ENCODE data around the gene RIMKLA.
A peak's percentile ranks its signal among the peaks of the same experiment; 100 is the strongest.

RIMKLA gene

DNA sequence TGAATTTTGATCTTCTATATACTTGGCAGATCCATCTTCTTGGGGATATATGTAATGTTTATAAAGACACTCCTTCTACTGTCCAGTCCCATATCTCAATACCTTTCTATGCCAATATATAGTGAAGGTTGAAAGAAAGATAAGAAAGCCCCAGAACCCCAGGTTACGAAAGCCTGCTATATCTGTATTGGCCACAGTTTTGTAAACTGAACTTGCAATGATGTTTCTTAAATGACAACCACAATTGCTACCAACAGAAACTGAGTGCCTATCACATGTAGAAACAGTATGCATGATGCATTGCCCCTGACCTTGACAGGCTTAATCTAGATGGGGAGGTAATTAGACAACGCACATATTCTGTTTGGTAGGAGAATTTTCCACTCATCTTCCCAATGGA lies 7.8 kb upstream of the RIMKLA start:
- TF ChIP-seq, protein P1, sequence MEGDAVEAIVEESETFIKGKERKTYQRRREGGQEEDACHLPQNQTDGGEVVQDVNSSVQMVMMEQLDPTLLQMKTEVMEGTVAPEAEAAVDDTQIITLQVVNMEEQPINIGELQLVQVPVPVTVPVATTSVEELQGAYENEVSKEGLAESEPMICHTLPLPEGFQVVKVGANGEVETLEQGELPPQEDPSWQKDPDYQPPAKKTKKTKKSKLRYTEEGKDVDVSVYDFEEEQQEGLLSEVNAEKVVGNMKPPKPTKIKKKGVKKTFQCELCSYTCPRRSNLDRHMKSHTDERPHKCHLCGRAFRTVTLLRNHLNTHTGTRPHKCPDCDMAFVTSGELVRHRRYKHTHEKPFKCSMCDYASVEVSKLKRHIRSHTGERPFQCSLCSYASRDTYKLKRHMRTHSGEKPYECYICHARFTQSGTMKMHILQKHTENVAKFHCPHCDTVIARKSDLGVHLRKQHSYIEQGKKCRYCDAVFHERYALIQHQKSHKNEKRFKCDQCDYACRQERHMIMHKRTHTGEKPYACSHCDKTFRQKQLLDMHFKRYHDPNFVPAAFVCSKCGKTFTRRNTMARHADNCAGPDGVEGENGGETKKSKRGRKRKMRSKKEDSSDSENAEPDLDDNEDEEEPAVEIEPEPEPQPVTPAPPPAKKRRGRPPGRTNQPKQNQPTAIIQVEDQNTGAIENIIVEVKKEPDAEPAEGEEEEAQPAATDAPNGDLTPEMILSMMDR (IDR thresholded peaks at IDR 0.05): no peak
- TF ChIP-seq ZFX (IDR thresholded peaks at IDR 0.05; ENCODE audit: borderline replicate concordance): no peak
- no peak overlapping the region for H3K27ac ChIP-seq

DNA sequence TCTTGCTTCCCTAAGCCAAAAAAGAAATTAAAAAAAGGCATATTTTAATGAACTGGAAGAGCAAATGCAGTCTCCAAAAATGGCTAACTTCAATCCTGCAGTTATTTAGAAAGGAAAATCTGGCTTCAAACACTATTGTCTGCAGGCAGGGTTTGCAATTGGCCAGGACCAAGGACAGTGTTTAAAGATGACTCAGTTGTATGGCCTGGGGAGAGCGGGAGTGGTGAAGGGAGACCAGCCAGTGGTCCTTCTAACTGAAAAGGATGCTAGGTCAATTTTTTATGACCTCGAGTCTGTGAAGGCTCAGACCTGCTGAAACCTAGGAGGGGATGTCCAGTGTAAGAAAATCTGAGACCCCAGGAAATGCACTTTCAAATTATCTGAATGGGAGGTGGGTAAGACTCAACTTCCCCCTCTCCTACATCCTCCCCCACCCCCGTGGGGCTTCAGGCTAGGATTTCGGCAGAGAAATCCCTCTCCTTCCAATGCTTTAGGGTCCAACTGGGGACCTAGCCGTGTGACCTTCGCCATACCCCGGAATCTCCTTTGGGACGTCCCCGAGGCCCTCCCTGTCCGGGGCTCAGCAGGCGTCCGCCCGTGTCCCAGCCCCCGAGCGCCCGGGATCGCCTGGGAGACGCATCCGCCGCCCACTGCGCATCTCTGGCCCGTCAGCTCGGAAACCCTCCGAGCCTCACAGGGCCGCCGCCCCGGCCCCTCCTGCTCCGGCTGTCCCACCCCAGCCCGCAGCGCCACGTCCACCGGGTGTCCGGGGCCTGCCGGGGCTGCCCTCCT lies 602 bp upstream of the RIMKLA start:
- H3K27ac ChIP-seq: 0 out of 2 replicates have a peak overlapping the region, but pooled peaks have one; percentile 7
- no peak for TF ChIP-seq ZFX (IDR thresholded peaks at IDR 0.05; ENCODE audit: borderline replicate concordance)
- TF ChIP-seq, protein P1 (IDR thresholded peaks at IDR 0.05): no peak

DNA sequence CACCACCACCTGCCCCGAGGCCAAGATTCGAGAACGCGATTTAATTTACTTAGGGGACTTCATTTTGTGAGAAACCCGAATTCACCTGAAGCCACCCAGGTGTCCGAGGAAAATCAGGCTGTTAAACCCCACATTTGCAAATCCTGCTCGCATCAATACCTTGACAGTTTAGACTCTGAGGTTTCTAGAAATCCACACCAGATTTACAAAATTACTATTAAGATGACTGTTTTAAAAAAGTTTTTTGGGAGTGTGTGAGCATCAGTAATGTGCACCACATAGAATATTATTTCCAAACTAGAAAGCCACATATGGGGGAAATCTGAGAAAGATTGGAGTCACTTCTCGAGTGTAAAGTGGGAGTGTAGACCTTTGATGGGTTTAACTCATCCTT lies 685 bp downstream of the RIMKLA start:
- TF ChIP-seq, protein P1 (IDR thresholded peaks at IDR 0.05): no peak
- no peak for TF ChIP-seq ZFX (IDR thresholded peaks at IDR 0.05; ENCODE audit: borderline replicate concordance)
- H3K27ac ChIP-seq: no peak overlapping the region

DNA sequence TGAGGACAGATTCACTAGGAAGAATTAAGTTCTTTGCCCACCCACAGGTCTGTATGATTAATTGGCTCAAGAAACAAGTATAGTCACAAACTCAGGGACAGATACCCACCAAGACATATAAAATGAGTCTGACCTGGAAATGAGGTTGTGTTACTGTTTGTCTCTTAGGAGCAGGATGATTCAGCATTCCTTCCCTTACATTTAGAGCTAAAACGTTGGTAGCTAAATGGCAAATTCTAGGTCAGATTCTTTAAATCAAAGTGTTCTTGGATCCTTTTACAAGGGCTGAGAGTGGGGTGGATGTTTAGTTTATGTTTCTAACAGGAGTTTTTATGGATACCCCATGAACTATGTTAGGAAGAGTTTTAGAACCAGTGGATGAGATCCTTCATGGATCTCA lies 4.7 kb downstream of the RIMKLA start:
- TF ChIP-seq, protein P1 (IDR thresholded peaks at IDR 0.05): no peak
- no peak for TF ChIP-seq ZFX (IDR thresholded peaks at IDR 0.05; ENCODE audit: borderline replicate concordance)
- no peak overlapping the region for H3K27ac ChIP-seq

DNA sequence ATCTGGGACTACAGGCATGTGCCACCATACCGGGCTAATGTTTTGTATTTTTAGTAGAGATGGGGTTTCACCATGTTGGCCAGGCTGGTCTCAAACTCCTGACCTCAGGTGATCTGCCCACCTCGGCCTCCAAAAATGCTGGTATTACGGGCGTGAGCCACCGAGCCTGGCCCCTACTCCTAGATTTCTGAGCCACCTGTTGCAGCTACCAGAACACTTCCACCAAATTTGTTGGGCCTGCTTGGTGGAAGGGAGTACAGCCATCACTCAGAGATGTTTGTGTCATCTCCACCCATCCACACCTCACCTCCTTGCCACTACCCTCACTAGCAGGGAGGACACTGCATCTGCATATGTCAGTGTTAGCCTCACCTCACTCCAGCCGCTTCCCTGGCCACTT lies 5.5 kb downstream of the RIMKLA start:
- no peak overlapping the region for H3K27ac ChIP-seq

DNA sequence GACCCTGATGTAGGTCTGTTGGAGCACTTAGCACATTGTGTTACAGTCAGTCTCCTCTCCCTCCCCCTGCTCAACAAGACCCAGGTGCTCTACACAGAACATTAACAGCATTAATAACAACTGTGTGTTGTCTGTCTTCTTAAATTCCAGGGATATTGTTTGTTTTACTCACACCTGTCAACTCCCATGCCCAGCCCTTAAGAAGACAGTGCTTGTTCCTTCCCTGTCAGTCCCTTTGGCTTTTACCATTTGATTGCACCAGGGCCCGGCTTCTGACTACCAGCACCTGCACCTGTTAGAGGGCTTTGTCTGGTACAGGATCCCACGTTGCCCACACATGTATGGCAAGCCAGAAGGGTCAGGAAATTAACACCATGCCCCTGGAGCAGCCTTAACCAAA lies 11.7 kb downstream of the RIMKLA start:
- H3K27ac ChIP-seq: peak overlapping the region; percentile 32; the same call in 1 of the 2 replicates
- TF ChIP-seq, protein P1 (IDR thresholded peaks at IDR 0.05): no peak
- TF ChIP-seq ZFX (IDR thresholded peaks at IDR 0.05; ENCODE audit: borderline replicate concordance): no peak

More for the DNA sequence above, 5.5 kb downstream of the RIMKLA start:
- TF ChIP-seq, protein P1 (IDR thresholded peaks at IDR 0.05): no peak
- TF ChIP-seq ZFX (IDR thresholded peaks at IDR 0.05; ENCODE audit: borderline replicate concordance): no peak
